Activated gamma-delta T cell treated with anti-CD3 and anti-CD28 coated beads, Interleukin-2, amount 50 U/mL, for 16 hours (primary cell): ENCODE data around the gene GMNC.
"Not testable (repeated sequence)": the region's sequence is repeated elsewhere in the genome, so short reads cannot be mapped to it uniquely, and the experiment has no call there.

Experiments used
- DNase-seq: peaks from one replicate; pipeline ENCODE4 v3.0.0-alpha.2; 2020; ENCODE audit warnings: low read depth

Gene GMNC, protein sequence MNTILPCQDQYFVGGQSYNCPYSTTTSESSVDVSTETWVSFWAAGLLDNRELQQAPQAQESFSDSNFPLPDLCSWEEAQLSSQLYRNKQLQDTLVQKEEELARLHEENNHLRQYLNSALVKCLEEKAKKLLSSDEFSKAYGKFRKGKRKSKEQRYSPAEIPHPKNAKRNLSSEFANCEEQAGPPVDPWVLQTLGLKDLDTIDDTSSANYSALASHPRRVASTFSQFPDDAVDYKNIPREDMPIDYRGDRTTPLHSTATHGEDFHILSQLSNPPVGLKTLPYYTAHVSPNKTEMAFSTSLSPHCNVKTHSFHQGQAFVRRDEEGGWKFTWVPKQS

DNA sequence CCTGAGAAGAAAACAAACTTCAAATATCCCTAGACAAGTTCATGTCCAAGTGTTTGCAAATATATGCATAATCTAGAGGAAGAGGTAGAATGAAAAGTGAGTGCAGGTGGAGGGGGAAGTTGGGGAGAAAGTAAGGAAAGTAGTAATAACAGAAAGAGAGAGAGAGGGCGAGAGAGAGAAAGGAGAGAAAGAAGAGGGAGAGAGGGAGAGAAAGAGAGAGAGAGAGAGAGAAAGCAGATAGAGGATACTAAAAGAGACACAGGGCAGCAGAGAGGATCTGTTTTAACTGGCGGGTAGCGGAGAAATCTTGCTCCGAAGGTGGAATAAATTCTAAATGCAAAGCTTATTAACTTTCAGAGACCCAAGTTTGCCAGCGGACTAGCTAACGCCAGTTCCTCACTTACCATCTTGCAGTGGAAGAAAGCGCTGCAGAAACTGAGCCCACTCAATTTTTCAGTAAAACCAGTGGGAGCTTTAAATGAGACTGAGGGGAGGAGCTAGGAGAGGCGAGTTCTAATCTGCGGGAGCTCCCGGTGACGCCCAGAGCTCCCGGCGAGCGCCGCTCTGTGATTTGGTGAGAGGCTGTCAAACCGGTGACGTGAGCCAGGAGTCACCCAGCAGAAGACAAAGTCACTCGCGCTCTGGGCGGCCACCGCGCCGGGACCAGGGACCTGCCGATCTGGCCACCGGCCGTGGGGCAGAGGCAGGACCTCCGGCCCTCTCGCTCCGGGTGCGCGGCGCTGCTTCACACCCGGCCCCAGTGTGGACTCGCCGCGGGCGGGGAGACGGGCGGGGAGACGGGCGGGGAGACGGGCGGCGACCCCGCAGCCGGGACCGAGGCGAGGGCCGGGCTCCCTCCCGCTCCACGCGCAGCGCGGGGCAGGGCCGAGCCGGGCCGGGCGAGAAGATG is at the start of gene GMNC:
Gene GMNC (minus strand): TSS at position 486 of the 910 bp plus-strand sequence. CDS start 79 bp downstream, at position 407.
- no peak for DNase-seq

- DNase-seq = no peak
These were observed 48.9 kb upstream of the GMNC start for GRCh38 chr3:190911382-190911781.

GRCh38 chr3:190909908-190910307 is 47.4 kb upstream of the GMNC start:
- DNase-seq = no peak

GRCh38 chr3:190903156-190903555 is 40.7 kb upstream of the GMNC start:
- DNase-seq = no peak

GRCh38 chr3:190902292-190902691 is 39.8 kb upstream of the GMNC start:
- no peak for DNase-seq

DNA sequence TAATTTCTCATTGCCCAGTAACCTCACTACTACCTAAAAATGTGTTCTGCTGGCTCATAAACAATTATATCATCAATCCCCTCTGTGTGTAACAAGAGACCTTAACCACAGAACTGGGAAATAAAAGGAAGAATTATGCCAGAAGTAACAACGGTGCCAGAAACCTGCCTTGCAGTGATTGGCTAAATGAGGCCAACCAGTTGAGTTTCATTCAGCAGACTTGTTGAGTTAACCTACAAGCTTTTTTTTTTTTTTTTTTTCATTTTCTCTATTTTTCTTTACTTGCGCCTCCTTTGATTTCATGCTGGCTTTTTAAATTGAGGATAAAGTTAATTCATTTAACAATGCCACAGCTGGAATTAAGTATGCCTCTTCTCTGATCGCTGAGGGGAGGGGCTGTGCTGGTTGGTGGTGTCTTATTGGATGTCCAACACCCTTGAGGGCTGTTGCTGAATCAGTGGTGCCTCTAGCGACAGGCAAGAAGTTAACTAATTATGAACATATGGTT is 30.0 kb upstream of the GMNC start:
- no peak for DNase-seq

DNA sequence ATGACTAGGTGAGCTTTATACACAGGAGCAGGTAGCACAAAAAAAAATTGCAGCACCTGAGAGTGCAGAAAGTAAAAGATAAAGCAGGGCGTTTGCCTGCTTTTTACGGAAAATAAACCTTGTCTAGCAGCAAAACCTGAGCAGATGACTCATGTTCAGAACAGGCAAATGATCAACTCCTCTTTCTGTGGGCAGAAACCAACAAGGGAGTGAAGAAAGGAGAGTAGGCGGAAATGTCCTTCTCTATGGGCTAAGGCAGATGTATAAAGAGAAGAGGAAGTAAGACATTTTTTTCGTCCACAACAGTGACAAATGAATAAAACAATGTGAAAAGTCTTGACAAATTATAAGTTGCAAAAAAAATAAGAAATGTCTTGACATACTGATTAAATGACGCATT is 24.5 kb upstream of the GMNC start:
- no peak for DNase-seq

DNA sequence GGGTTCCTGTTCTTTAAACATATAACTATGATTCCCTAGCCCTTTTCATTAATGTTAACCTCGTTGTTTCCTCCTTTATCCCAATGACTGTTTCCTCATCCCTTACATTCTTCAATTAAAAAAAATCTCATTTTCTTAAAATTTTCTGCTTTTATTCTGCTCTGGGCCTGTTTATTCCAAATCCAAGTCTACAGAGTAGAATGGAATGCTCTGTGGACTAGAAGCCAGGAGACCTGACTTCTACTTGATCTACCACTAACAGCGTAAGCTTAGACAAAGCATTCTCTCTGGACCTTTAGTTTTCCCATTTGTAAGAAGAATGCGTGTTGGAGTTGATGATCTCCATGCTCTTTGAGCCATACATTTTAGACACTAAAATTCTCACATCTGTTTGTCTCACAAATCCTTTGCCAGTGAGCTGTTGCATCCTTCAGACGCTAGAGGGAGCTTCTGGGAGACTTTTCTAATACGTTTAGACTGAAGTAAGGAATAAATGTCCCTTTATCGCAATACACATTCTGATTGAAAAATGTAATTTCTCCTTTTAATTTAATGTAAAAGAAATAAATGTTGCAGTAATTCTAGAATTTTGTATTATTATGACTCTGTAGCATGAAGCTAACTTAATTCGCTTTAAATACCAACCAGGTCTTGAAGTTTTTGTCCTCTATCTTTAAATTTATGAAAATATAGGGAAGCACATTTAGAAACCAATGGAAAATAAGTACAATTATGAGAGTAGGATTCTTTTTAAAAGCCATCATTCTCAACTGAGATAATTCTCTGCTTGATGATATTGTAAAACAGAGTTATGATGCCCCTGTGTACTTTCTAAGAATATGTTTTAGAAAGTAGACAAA is 21.7 kb upstream of the GMNC start:
- DNase-seq = no peak

DNA sequence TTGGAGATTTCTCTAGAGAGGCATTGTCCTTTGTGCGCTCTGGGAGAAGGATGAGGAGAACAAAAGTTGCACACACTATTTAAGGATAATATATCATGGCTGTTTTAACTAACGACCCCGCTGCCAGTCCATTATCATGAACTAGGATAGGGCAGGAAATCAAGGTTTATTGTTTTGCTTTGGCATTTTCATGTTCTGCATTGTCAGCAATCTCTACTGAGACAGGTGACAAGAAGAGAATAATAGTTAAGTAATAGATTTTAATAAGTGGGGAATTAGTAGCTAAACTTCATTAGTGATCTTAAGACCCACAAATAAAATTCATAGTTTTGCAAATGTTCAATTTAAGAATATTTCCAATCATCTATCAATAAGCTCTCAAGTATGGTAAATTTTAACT is 20.6 kb upstream of the GMNC start:
- no peak for DNase-seq

- DNase-seq = no peak
These were observed 15.4 kb upstream of the GMNC start for GRCh38 chr3:190877925-190878324.

GRCh38 chr3:190876433-190876832 is 13.9 kb upstream of the GMNC start:
- not testable (repeated sequence) for DNase-seq

GRCh38 chr3:190875061-190875460 is 12.6 kb upstream of the GMNC start:
- not testable (repeated sequence) for DNase-seq

GRCh38 chr3:190870127-190870526 is 7.6 kb upstream of the GMNC start:
- no peak for DNase-seq

GRCh38 chr3:190867071-190867470 is 4.6 kb upstream of the GMNC start:
- no peak for DNase-seq

DNA sequence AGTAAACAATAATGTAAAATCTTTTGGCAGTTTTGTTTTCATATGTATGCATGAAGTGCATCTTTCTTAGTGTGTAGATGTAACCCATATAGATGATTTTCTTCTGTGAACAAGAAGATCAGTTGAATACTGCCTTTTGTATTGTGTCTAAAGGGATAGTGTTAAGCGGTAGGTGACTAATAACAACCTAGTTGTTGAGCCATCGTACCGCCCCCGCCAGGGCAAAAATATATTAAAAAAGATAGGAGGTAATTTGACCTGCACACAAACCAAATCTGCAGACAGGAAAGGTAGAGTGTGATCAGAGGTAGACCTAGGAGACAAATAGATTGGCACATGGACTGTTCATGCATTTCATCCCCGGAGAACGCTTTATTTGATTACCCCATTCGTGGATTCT is 3.3 kb upstream of the GMNC start:
- DNase-seq = no peak

- DNase-seq = no peak
These were observed 2.9 kb upstream of the GMNC start for GRCh38 chr3:190865419-190865818.

DNA sequence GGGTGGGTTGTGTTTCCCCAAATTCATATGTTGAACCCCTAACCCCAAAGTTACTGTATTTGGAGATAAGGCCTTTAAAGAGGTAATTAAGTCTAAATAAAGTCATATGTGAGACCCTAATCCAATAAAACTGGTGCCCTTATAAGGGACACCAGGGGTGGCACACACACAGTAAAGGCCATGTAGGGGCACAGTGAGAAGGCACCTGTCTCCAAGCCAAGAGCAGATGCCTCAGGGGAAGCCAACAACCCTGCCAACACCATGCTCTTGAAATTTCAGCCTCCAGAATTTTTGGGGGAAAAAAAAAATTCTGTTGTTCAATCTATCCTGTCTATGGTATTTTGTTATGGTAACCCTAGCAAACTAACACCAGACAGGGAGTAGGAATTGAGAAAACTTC is 1.5 kb upstream of the GMNC start:
- DNase-seq = no peak

- no peak for DNase-seq
These were observed 598 bp upstream of the GMNC start for GRCh38 chr3:190863119-190863465.

DNA sequence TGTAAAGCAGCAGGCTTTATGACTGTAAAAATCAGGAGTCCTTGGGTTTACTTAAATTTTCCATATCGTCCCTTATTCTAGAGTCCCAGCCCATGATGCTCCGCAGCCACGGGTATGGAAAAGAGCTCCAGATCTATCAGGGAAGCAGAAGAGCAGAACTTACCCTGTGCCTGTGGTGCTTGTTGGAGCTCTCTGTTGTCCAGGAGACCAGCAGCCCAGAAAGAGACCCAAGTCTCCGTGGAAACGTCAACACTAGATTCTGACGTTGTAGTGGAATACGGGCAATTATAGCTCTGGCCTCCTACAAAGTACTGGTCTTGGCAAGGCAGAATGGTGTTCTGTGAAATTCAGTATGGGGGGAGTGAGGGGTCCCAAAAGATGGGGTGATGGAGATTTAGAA is 2.0 kb downstream of the GMNC start:
- DNase-seq = no peak

DNA sequence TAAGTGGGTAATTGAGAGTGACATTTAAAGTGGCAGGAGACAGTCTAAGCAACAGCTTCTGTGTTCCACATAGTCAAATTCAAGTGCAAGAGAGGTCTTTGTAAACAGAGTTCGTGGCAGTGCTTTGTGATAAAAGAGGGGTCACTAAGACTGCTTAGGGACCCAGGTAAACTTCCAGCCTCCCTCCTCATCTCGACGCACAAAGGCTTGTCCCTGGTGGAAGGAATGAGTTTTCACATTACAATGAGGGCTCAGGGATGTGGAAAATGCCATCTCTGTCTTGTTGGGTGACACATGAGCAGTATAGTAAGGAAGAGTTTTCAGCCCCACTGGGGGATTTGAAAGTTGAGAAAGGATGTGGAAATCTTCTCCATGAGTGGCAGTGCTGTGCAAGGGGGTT is 7.3 kb downstream of the GMNC start:
- no peak for DNase-seq

GRCh38 chr3:190854062-190854461 is 8.4 kb downstream of the GMNC start:
- DNase-seq = no peak

DNA sequence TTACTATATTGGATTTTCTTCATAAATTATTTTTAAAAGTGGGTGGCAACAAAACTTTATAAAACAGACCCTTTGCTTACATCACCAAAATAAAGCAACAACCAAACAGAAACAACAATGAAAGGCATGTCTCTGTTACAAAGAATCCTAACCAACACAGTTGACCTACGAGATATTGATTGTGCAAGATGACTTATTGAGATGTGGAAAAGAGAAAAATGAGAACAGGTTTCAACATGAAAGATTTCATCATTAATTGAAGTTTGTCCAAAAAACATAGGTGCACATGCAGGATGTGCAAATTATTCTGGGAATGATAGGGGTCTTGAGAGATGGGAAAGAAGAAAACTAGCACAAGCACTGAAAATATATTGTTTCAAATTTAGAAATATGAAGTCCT is 9.0 kb downstream of the GMNC start:
- no peak for DNase-seq
